Kidney (tissue), 22 donors: ENCODE measurements around the gene ADIG. TPM values are rescaled to one million over a fixed set of nuclear protein-coding genes. Genes with fewer than 3 reads are reported as not detected.

Source experiments
- DNase-seq, 5 donors: peaks; one replicate each; pipeline ENCODE4 v3.0.0-alpha.2; 2013 to 2020
- FAIRE-seq: peaks from 2 replicates; lab custom pipeline; 2012; peaks lifted over from hg19 to GRCh38; lab: Jason Lieb, UNC
- H3K27ac ChIP-seq, 2 donors: one replicate each; pipeline ENCODE4 v1.7.0; 2013; ENCODE audit warnings: low read depth in 2 of 2, low read length in 2 of 2, inconsistent platforms in 1 of 2
- H3K27me3 ChIP-seq: one replicate; pipeline ENCODE4 v1.7.1; 2013; ENCODE audit warnings: low read length, inconsistent platforms; ENCODE audit not compliant: control insufficient read depth, insufficient read depth
- H3K36me3 ChIP-seq, 3 donors: one replicate each; pipeline versions ENCODE4 v1.7.0 to v1.7.1; 2013; ENCODE audit warnings: low read length in 3 of 3, control low read depth in 1 of 3, inconsistent platforms in 1 of 3; ENCODE audit not compliant: insufficient read depth in 3 of 3, control insufficient read depth in 2 of 3
- H3K4me1 ChIP-seq, 3 donors: one replicate each; pipeline versions ENCODE4 v1.7.0 to v1.7.1; 2013; ENCODE audit warnings: low read length in 3 of 3, inconsistent platforms in 1 of 3, low read depth in 1 of 3; ENCODE audit not compliant: control insufficient read depth in 2 of 3, insufficient read depth in 2 of 3
- H3K4me3 ChIP-seq, 3 donors: one replicate each; pipeline versions ENCODE4 v1.7.0 to v1.8.1; 2013; ENCODE audit warnings: low read length in 3 of 3, control low read depth in 1 of 3, inconsistent platforms in 1 of 3
- H3K9ac ChIP-seq, 3 donors: one replicate each; pipeline versions ENCODE4 v1.7.0 to v1.7.1; 2013; ENCODE audit warnings: low read length in 3 of 3, control low read depth in 1 of 3, inconsistent platforms in 1 of 3
- H3K9me3 ChIP-seq, 3 donors: one replicate each; pipeline versions ENCODE4 v1.7.0 to v1.7.1; 2013; ENCODE audit warnings: low read length in 3 of 3, control low read depth in 1 of 3, inconsistent platforms in 1 of 3; ENCODE audit not compliant: control insufficient read depth in 2 of 3, insufficient read depth in 1 of 3
- CTCF ChIP-seq: IDR thresholded peaks from 3 replicates; pipeline ENCODE4 v1.5.1; 2012; ENCODE audit warnings: mild to moderate bottlenecking, moderate library complexity, borderline replicate concordance; ENCODE audit not compliant: insufficient read depth; ENCODE audit errors: extremely low read depth
- intact Hi-C: fragments of 100-400 bp; cut with DNase I; formaldehyde crosslinking; loops from one replicate; pipeline ENCODE4 v1.11.1; 2022
- long read RNA-seq, 10 donors: library from polyadenylated mRNA in 1 of 10; unstranded in 1 of 10; transcript quantifications; one replicate each; pipeline ENCODE4 v2.0.0 and lab custom pipeline, GENCODE V29; 2021 to 2026
- polyA plus RNA-seq: library from polyadenylated mRNA; stranded (reverse); fragments of 350-450 nt; fragmentation: Illumina TruSeq; extraction: RNeasy Lipid Tissue Mini Kit (QIAGEN cat#74804); gene quantifications from one replicate; pipeline ENCODE4 v1.2.3, GENCODE V29; 2014; ENCODE audit warnings: low read depth, low replicate concordance; ENCODE audit not compliant: insufficient read depth
- total RNA-seq: library from RNA; stranded (reverse); fragmentation: NEBNext Ultra II Directional; extraction: Animal tissue kit (Norgen Biotek cat#: 25700); gene quantifications from one replicate; pipeline ENCODE4 v1.2.1, GENCODE V29; 2021
- donor health status: control.
- donor health status: control.
- donor health status: control.
- donor health status: control.
- donor health status: control.
- donor health status: DM: yes; HTN: yes; CAD: no.
- donor health status: Normal renal cell carcinoma (clear cell type).

Gene ADIG
- total RNA-seq, result not detected
- 0.58 TPM for polyA plus RNA-seq
- long read RNA-seq, donor 1, result 0 reads
- long read RNA-seq, donor 2, result 0 reads
- long read RNA-seq, donor 3, result 0 reads
- long read RNA-seq, donor 4, result 0 reads
- long read RNA-seq, donor 5, result 0 reads
- long read RNA-seq, donor 6, result 0 reads
- long read RNA-seq, donor 7, result 0 reads
- long read RNA-seq, donor 8, result 0 reads
- long read RNA-seq, donor 9, result 0 reads
- long read RNA-seq, donor 10, result 0 reads

GRCh38 chr20:38581013-38581412, at the start of gene ADIG:
ADIG (plus strand) TSS chr20:38581197; CDS start chr20:38581251, 54 bp downstream.
- DNase-seq, result peak in 4 of 5 donors; percentile 40 to 74 (median 66)
- TF ChIP-seq CTCF, result no peak
- Histone ChIP-seq H3K27me3 (no peaks in the 10 kb centered on the region), H3K4me1 (peaks cover 0 to 6% (median 0%) of the 10 kb centered on the region in 3 donors), H3K36me3 (peaks cover 0 to 5% (median 0%) of the 10 kb centered on the region in 3 donors), H3K9me3 (no peaks in the 10 kb centered on the region), H3K4me3 (no peak within 1 kb of the TSS), H3K27ac (no peak within 1 kb of the TSS), H3K9ac (no peak within 1 kb of the TSS)
- intact Hi-C loops, result no loop called here
- no peak for FAIRE-seq

- H3K4me1 ChIP-seq, result no peaks in the 10 kb centered on the region
- no peak for DNase-seq
- no peak overlapping the region for H3K4me3 ChIP-seq
- H3K27ac ChIP-seq, result no peak overlapping the region
- no peaks in the 10 kb centered on the region for H3K27me3 ChIP-seq
- peaks cover 15 to 65% (median 43%) of the 10 kb centered on the region in 3 donors for H3K36me3 ChIP-seq
- FAIRE-seq, result no peak
- H3K9me3 ChIP-seq, result no peaks in the 10 kb centered on the region
- no peak overlapping the region for H3K9ac ChIP-seq
- TF ChIP-seq CTCF, result no peak
- intact Hi-C loops, result no loop called here
These were observed 46.2 kb upstream of the ADIG start for GRCh38 chr20:38534756-38535155.

DNA sequence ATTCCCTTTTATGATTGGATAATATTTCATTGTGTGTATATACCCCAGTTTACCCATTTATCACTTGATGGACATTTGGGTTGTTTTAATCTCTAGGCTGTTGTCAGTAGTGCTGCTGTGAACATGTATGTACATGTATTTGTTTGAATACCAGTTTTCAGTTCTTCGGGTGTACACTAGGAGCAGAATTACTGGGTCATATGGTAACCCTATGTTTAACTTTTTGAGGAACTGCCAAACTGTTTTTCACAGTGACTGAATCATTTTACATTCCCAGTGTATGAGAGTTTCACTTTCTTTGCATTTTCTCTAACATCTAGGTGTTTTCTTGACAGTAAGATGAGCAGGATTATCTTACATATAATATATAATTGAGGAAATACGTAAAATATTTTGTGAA, 44.7 kb upstream of the ADIG start:
- Histone ChIP-seq H3K9ac (no peak overlapping the region), H3K9me3 (no peaks in the 10 kb centered on the region), H3K27ac (no peak overlapping the region), H3K4me3 (no peak overlapping the region), H3K27me3 (no peaks in the 10 kb centered on the region), H3K36me3 (peaks cover 13 to 65% (median 44%) of the 10 kb centered on the region in 3 donors), H3K4me1 (no peaks in the 10 kb centered on the region)
- intact Hi-C loops, result no loop called here
- no peak for TF ChIP-seq CTCF
- DNase-seq (no peak), FAIRE-seq (no peak)
